ENCODE results near the gene DHDDS.

Gene DHDDS

GRCh38 chr1:26470878-26471497 lies 38.9 kb downstream of the DHDDS start:
- H3K27ac ChIP-seq, result peak overlapping the region; percentile 100
- TF ChIP-seq ZFX (IDR thresholded peaks at IDR 0.05; ENCODE audit: borderline replicate concordance), result no peak
- TF ChIP-seq, protein P1, sequence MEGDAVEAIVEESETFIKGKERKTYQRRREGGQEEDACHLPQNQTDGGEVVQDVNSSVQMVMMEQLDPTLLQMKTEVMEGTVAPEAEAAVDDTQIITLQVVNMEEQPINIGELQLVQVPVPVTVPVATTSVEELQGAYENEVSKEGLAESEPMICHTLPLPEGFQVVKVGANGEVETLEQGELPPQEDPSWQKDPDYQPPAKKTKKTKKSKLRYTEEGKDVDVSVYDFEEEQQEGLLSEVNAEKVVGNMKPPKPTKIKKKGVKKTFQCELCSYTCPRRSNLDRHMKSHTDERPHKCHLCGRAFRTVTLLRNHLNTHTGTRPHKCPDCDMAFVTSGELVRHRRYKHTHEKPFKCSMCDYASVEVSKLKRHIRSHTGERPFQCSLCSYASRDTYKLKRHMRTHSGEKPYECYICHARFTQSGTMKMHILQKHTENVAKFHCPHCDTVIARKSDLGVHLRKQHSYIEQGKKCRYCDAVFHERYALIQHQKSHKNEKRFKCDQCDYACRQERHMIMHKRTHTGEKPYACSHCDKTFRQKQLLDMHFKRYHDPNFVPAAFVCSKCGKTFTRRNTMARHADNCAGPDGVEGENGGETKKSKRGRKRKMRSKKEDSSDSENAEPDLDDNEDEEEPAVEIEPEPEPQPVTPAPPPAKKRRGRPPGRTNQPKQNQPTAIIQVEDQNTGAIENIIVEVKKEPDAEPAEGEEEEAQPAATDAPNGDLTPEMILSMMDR (IDR thresholded peaks at IDR 0.05), result no peak

- H3K27ac ChIP-seq, result peak overlapping the region; percentile 100
- TF ChIP-seq, protein P1 (IDR thresholded peaks at IDR 0.05), result no peak
- TF ChIP-seq ZFX (IDR thresholded peaks at IDR 0.05; ENCODE audit: borderline replicate concordance), result no peak
Measured at GRCh38 chr1:26471498-26472319, 39.6 kb downstream of the DHDDS start.

DNA sequence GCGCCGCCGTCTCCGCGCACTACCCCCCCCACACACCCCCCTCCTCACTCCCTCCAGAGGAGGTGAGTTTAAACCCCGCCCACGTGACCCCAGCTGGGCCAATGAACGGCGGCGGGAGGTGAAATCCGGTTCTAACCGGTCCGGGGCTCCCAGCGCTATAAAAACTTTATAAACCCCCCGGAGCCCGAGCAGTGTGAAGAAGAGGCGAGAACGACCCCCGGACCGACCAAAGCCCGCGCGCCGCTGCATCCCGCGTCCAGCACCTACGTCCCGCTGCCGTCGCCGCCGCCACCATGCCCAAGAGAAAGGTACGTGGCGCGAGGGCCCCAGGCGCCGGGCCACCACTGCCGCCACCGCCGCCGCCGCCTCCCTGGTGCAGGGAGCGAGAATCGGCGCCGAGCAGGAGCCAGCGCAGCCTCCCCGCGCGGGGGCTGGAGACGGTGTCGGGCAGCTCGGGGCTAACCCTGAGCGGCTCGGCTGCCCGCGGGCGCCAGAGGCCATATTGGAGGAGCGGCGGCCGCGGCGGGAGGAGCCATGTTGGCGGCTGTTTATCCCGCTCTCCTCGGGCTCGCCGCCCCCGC lies 40.3 kb downstream of the DHDDS start, which contains the start of gene HMGN2:
TSS of gene HMGN2 (plus strand) at position 121 of the 581 bp plus-strand sequence. CDS start at position 294, 173 bp downstream.
- peak within 1 kb of the TSS; percentile 100 for H3K27ac ChIP-seq
- TF ChIP-seq, protein P1 (IDR thresholded peaks at IDR 0.05), result no peak
- TF ChIP-seq ZFX (IDR thresholded peaks at IDR 0.05; ENCODE audit: borderline replicate concordance), result no peak

DNA sequence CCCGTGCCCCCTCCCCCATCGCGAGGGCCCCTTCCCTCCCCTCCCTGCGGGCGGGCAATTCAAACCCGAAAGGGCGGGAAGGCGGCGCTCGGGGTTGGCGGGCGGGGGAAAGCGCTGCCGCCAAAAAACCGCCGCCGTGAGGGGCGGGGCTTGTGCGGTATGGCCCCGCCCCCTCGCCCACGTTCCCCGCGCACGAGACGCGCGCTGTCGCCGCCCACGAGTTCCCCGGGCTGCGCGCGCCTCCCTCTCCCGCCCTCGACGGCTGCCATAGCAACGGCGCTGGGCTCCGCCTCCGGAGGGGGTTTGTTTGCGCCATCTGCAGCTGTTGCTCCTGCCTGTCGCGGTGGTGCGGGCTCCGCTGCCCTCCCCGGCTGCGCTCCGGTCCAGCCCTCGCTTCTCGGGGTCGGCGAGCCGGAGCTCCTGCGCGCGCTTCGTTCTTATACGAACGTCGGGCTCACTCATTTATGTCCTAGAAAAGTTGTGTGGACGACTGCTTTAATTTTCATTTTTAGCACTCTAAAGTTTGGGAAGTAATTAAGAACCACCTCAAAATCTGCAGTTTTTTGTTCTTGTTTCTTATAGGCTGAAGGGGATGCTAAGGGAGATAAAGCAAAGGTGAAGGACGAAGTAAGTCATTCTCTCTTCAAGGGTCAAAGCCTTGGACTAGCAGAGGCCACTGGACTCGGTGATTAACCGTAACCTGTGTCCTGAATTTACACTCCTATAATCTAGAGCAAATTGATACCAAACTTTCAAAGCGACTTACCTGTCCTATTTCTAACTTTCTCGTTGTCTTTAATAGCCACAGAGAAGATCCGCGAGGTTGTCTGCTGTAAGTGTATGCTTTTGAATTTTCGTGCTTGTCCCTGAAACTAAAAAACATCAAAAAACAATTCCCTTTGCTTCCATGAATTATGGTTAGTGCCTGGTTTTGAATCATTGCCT lies 41.1 kb downstream of the DHDDS start:
- TF ChIP-seq ZFX (IDR thresholded peaks at IDR 0.05; ENCODE audit: borderline replicate concordance), result no peak
- TF ChIP-seq, protein P1 (IDR thresholded peaks at IDR 0.05), result no peak
- H3K27ac ChIP-seq, result peak overlapping the region; percentile 100

GRCh38 chr1:26474818-26475217 lies 42.7 kb downstream of the DHDDS start:
- peak overlapping the region; percentile 100 for H3K27ac ChIP-seq
- TF ChIP-seq, protein P1 (IDR thresholded peaks at IDR 0.05), result no peak
- TF ChIP-seq ZFX (IDR thresholded peaks at IDR 0.05; ENCODE audit: borderline replicate concordance), result no peak

- no peak for TF ChIP-seq ZFX (IDR thresholded peaks at IDR 0.05; ENCODE audit: borderline replicate concordance)
- TF ChIP-seq, protein P1 (IDR thresholded peaks at IDR 0.05), result no peak
- H3K27ac ChIP-seq, result peak overlapping the region; percentile 40
Measured at GRCh38 chr1:26475989-26476388, 43.9 kb downstream of the DHDDS start.

Data from 22Rv1 (cell line).